Myocyte (in vitro differentiated cells): ENCODE data around the gene ZNF281. TPM values are rescaled to one million over a fixed set of nuclear protein-coding genes. Genes with fewer than 3 reads are reported as not detected.
"Not testable (repeated sequence)": the region's sequence is repeated elsewhere in the genome, so short reads cannot be mapped to it uniquely, and the experiment has no call there.

ENCODE experiments used
- DNase-seq: peaks from one replicate; pipeline ENCODE4 v3.0.0-alpha.2; 2012; ENCODE audit warnings: low read depth
- polyA plus RNA-seq: library from polyadenylated mRNA; unstranded; fragments of >200 nt; gene quantifications from one replicate; pipeline ENCODE4 v1.2.1, GENCODE V29; 2012; ENCODE audit warnings: missing spikeins
- total RNA-seq: library from RNA; depleted of rRNA; stranded (reverse); fragments of >200 nt; gene quantifications from 2 replicates; pipeline ENCODE4 v1.2.3, GENCODE V29; 2014

ZNF281 gene, protein sequence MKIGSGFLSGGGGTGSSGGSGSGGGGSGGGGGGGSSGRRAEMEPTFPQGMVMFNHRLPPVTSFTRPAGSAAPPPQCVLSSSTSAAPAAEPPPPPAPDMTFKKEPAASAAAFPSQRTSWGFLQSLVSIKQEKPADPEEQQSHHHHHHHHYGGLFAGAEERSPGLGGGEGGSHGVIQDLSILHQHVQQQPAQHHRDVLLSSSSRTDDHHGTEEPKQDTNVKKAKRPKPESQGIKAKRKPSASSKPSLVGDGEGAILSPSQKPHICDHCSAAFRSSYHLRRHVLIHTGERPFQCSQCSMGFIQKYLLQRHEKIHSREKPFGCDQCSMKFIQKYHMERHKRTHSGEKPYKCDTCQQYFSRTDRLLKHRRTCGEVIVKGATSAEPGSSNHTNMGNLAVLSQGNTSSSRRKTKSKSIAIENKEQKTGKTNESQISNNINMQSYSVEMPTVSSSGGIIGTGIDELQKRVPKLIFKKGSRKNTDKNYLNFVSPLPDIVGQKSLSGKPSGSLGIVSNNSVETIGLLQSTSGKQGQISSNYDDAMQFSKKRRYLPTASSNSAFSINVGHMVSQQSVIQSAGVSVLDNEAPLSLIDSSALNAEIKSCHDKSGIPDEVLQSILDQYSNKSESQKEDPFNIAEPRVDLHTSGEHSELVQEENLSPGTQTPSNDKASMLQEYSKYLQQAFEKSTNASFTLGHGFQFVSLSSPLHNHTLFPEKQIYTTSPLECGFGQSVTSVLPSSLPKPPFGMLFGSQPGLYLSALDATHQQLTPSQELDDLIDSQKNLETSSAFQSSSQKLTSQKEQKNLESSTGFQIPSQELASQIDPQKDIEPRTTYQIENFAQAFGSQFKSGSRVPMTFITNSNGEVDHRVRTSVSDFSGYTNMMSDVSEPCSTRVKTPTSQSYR
- total RNA-seq: 14.1 and 15.7 TPM in 2 replicates
- 7.5 TPM for polyA plus RNA-seq

GRCh38 chr1:200409761-200410565 is at the start of gene ZNF281:
Gene ZNF281 (minus strand): TSS chr1:200410036. CDS start chr1:200409705, 331 bp downstream.
- DNase-seq: peak; percentile 94

DNA sequence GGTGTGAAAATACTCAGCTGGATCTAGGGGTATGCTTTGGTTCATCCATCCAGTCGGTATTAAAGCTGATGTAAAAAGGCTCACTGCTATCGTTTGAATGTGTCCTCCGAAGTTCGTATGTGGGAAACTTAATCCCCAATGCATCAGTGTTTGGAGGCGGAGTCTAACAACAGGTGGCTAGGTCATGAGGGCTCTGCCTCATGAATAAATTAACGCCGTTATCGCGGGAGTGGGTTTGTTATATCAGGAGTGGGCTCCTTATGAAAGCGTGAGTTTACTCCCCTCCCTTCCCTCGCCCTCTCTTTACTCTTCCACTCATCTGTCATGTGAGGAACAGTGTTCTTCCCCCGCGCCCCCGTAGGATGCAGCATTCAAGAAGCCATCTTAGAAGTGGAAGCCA is 48.9 kb upstream of the ZNF281 start:
- DNase-seq: no peak

DNA sequence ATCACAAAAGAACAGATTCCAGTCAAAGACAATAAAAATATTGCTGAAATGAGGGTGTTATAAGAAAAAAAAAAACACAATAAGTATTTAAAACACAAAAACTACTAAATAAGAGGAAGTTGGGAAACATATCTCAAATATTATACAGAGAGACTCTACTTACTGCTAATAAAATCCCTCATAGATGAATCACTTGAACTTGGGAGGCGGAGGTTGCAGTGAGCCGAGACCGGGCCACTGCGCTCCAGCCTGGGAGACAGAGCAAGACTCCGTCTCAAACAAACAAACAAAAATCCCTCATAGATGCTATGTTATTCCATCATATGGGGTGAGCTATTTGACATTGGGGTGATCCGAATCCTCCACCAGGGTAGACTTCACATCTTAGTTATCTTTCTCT is 48.0 kb upstream of the ZNF281 start:
- DNase-seq: no peak

DNA sequence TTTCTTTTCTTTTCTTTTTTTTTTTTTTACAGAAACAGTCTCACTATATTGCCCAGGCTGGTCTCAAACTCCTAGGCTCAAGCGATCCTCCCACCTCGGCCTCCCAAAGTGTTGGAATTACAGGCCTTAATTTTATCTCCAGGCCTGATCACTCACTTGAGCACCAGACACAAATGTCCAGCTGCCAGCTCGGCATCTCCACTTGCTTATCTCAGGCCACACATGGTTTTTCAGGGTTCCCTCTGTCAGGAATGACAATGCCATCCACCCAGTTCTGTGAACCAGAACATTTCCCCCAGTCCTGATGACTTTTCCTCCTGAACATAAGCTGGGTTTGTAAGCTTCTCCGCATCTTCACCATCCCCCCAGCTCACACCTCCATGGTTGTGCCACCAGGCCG is 44.6 kb upstream of the ZNF281 start:
- DNase-seq: no peak

- peak; percentile 24 for DNase-seq
Observed at GRCh38 chr1:200453553-200453905, 43.7 kb upstream of the ZNF281 start.

- DNase-seq: no peak
Observed at GRCh38 chr1:200452850-200453552, 43.2 kb upstream of the ZNF281 start.

GRCh38 chr1:200448034-200448762 is 38.4 kb upstream of the ZNF281 start:
- no peak for DNase-seq

DNA sequence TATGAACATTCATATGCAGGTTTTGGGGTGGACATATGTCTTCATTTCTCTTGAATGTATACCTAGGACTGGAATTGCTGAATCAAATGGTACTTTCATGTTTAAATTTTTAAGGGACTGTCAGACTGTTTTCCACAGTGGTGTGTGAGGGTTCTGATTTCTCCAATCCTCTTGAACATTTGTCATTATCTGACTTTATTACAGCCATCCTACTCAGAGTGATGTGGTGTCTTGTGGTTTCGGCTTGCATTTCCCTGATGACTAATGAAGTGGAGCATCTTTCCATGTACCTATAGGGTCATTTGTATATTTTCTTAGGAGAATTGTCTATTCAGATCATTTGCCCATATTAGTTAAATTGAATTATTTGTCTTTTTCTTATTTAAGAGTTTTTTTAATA is 35.4 kb upstream of the ZNF281 start:
- peak; percentile 26 for DNase-seq

DNA sequence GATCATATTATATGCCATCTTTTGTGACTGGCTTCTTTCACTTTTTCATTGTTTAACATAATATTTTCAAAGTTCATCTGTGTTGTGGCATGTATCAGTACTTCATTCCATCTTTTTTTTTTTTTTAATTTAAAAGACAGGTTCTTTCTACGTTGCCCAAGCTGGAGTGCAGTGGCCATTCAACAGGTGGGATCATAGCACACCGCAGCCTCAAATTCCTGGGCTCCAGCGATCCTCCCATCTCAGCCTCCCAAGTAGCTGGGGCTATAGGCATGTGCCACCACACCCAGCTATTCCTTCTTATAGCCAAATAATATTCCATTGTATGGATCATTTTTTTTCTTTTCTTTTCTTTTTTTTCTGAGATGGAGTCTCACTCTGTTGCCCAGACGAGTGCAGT is 34.6 kb upstream of the ZNF281 start:
- DNase-seq: no peak

GRCh38 chr1:200443860-200444259 is 34.0 kb upstream of the ZNF281 start:
- DNase-seq: no peak

DNA sequence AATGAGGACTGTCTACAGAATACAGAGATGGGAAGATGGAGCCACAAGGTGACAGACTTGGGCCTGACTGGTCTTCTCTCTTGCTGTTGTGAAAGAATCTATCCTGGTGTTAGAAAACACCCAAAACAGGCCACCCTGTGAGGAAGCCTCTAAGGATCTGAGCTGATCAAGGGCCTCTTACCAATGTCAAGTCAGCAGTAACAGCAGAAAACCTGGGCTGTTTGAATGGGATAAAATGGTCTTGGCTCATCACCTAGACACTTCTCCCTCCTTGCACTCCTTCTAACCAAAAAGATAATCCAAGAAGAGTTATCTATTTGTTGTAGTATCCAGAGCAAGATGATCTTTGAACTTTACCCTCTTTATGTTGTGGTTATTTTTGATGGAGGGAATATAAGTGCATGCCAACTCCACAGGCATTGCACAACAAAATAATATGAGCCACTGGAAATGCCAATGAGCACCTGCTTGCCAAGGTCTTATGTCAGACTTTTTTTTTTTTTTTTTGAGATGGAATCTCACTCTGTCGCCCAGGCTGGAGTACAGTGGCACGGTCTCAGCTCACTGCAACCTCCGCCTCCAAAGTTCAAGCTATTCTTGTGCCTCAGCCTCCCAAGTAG is 32.8 kb upstream of the ZNF281 start:
- no peak for DNase-seq

- no peak for DNase-seq
Observed at GRCh38 chr1:200442023-200442422, 32.2 kb upstream of the ZNF281 start.

GRCh38 chr1:200438911-200439310 is 29.1 kb upstream of the ZNF281 start:
- no peak for DNase-seq

DNA sequence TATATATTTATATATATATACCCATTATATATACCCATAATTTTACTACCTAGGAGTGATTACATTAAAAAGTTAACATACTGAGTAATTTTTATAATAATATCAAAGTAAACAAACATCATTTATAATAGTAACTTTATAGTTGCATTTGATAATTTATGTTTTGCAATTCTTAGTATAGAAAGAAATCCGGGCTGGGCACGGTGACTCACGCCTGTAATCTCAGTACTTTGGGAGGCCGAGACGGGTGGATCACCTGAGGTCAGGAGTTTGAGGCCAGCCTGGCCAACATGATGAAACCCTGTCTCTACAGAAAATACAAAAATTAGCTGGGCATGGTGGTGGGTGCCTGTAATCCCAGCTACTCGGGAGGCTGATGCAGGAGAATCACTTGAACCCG is 28.6 kb upstream of the ZNF281 start:
- not testable (repeated sequence) for DNase-seq

DNA sequence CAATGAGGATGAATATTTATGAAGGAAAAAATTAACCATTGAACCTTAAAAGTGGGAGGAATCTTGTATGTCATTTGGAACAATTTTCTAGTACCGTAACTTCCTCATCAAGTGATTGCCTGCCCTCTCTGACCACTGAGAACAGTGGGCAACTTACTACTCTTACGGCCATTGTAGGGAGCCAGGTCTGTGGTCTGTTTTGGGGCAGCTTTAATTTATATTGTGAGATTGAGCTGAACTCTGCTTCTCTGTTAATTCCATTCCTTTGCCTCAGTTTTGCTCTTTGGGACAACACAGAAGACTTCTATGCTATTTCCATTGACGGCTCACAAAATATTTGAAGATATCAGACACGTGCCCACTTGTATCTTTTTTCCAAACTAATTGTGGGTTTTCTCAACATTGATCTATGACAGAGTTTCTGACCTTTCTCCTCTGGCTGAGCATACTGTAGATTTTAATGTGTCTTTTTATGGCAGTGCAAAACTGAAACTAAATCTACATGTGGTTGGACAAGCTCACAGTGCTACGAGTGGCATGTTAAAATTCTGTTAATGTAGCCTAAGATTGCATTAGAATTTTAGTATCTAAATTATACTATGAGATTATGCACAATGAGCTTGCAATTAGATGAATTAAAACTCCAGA is 27.8 kb upstream of the ZNF281 start:
- peak; percentile 11 for DNase-seq

- DNase-seq: no peak
Observed at GRCh38 chr1:200437088-200437487, 27.3 kb upstream of the ZNF281 start.

- no peak for DNase-seq
Observed at GRCh38 chr1:200436436-200436835, 26.6 kb upstream of the ZNF281 start.

- peak; percentile 48 for DNase-seq
Observed at GRCh38 chr1:200435200-200435780, 25.5 kb upstream of the ZNF281 start.

DNA sequence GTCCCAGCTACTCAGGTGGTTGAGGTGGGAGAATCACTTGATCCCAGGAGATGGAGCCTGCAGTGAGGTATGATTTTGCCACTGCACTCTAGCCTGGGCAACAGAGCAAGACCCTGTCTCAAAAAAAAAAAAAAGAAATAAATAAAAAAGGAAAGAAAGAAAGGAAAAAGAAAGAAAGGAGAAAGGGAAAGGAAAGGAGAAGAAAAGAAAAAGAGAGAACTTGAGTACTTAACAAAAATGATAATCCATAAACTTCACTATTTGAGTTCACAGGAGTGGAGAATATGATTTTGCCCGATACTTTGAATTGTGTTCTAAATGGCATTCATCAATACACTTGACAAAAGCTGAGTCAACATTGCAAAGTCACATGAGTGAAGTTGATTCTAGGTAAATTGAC is 23.8 kb upstream of the ZNF281 start:
- no peak for DNase-seq
